HG03039 (cell line): ENCODE results near the gene USH1C.

Experiments
- ATAC-seq: cut with Tn5 transposase; IDR thresholded peaks from one replicate; pipeline ENCODE4 v1.9.1; 2021; ENCODE audit warnings: mild to moderate bottlenecking, moderate library complexity; ENCODE audit not compliant: unreplicated experiment

USH1C gene

GRCh38 chr11:17550450-17551346, 6.5 kb upstream of the USH1C start:
- ATAC-seq, result no peak

- ATAC-seq, result no peak
Measured at GRCh38 chr11:17548444-17548843, 4.2 kb upstream of the USH1C start.

GRCh38 chr11:17547932-17548331, 3.7 kb upstream of the USH1C start:
- no peak for ATAC-seq

- ATAC-seq, result no peak
Measured at GRCh38 chr11:17547051-17547577, 2.9 kb upstream of the USH1C start, which contains the start of gene OTOG. TSS of gene OTOG (plus strand) at chr11:17547259. CDS start at chr11:17547373, 114 bp downstream.

GRCh38 chr11:17546240-17546639, 2.0 kb upstream of the USH1C start:
- no peak for ATAC-seq

GRCh38 chr11:17543574-17544180, 539 bp downstream of the USH1C start:
- no peak for ATAC-seq

GRCh38 chr11:17543041-17543440, 1.2 kb downstream of the USH1C start:
- no peak for ATAC-seq

GRCh38 chr11:17542249-17542648, 2.0 kb downstream of the USH1C start:
- ATAC-seq, result no peak

GRCh38 chr11:17541330-17541885, 2.8 kb downstream of the USH1C start:
- no peak for ATAC-seq

GRCh38 chr11:17540807-17541206, 3.4 kb downstream of the USH1C start:
- no peak for ATAC-seq

- no peak for ATAC-seq
Measured at GRCh38 chr11:17538731-17539130, 5.5 kb downstream of the USH1C start.

GRCh38 chr11:17538054-17538453, 6.2 kb downstream of the USH1C start:
- ATAC-seq, result no peak

GRCh38 chr11:17537261-17537660, 7.0 kb downstream of the USH1C start:
- ATAC-seq, result no peak

GRCh38 chr11:17535488-17535887, 8.7 kb downstream of the USH1C start:
- no peak for ATAC-seq

GRCh38 chr11:17533778-17534415, 10.3 kb downstream of the USH1C start:
- ATAC-seq, result no peak

- no peak for ATAC-seq
Measured at GRCh38 chr11:17533341-17533740, 10.9 kb downstream of the USH1C start.

- ATAC-seq, result no peak
Measured at GRCh38 chr11:17532784-17533183, 11.4 kb downstream of the USH1C start.

GRCh38 chr11:17531636-17532113, 12.5 kb downstream of the USH1C start:
- no peak for ATAC-seq

GRCh38 chr11:17531071-17531600, 13.1 kb downstream of the USH1C start:
- no peak for ATAC-seq

- ATAC-seq, result no peak
Measured at GRCh38 chr11:17529844-17530185, 14.4 kb downstream of the USH1C start.
